NCI-H2107 (cell line): ENCODE results near the gene SAFB.
"Not testable (repeated sequence)": the region's sequence is repeated elsewhere in the genome, so short reads cannot be mapped to it uniquely, and the experiment has no call there.

Source experiments
- DNase-seq: peaks from one replicate; lab custom pipeline; 2025; lab: John Stamatoyannopoulos, UW

Gene SAFB

DNA sequence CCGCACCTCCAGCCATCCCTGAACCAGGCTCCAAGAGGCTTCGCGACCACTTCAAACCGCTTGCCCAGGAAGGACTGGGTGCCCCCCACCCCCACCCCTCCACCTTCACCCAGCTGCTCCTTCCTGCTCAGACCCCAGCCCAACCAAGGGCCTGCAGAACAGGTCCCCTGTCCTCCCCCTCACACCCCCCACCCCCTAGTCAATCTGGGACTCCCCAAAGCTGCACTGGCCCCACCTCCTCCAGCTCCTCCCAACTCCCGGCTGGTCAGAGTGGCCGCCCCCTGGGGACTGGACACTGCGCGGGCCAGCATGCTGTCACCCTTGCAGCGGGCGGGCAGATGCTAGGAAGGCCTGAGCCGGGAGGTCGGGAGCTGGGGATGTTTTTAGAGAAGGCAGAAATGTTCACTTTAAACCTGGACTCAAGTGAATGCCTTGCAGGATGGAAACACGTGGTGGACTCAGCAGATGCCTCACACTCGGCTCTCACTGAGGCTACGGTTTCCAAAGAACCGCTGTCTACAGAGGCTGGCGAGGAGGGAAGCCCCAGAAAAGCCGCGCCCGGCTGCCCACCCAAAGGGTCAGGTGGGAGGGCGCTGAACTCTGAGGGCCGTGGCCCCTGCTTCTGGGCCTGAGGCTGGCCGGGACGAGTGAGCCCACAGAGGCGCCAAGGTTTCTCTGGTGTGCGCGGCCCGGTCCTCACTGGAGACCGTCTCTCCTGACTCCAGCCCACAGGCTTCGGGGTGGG is 75.2 kb downstream of the SAFB start:
- no peak for DNase-seq

DNA sequence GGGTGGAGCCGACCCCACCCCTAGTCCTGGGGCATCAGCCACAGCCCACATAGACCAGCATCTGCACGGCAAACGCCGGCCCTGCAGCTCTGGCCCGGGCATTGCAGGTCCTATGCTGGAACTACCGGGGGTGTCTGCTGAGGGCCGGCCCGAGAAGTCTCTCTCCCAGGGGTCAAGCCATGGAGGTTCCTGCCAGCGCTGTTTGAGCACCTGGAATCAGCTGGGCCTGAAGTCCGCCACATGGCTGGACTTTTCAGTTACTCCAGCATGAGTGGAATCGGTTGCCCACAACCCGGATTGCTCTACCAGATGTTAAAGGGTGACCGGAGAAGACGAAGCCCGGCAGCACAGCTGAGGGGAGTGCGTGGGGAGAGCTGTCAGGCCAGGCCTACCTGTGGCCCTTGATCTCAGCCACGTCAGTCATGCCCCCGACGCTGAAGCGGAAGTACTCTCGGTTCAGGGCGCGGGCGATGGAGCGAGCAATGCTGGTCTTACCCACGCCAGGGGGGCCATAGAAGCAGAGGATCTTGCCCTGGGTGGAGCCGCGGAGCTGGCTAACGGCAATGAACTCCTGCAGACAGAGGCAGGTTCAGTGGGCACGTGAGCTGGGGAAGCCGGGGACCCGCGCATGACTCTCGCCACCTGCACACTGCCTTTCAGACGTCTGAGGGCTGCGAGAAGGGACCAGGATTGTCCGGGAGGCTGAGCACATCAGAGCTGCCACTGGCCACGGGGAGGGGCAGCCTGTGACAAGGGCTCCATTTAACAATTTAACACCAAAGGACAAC is 75.9 kb downstream of the SAFB start:
- DNase-seq, result no peak

DNA sequence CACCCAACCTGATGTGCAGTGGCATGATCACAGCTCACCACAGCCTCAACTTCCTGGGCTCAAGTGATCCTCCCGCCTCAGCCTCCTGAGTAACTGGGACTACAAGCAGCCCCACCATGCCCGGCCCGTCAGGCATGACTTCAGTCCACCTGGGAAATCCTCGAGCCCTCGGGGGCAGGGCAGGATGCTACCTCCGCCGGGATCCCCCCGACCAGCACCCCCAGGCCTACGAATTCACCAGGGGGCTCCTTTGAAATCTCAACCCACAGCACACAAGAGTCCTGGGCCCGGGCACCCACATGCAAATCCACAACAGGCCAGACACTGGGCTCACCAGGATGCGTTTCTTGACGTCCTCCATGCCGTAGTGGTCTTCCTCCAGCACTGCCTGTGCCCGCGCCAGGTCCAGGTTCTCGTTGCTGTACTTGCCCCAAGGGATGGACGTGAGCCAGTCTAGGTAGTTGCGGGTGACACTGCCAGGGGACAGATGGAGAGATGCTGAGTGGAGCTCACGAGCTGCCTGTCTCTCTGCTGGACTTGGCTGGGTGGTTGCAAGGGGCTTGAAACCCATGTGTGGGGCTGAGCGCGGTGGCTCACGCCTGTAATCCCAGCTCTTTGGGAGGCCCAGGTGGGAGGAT is 77.7 kb downstream of the SAFB start:
- DNase-seq, result no peak

DNA sequence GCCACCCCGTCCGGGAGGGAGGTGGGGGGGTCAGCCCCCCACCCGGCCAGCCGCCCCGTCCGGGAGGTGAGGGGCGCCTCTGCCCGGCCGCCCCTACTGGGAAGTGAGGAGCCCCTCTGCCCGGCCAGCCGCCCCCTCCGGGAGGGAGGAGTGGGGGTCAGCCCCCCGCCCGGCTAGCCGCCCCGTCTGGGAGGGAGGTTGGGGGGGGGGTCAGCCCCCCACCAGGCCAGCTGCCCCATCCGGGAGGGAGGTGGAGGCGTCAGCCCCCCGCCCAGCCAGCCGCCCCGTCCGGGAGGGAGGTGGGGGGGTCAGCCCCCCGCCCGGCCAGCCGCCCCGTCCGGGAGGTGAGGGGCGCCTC is 79.1 kb downstream of the SAFB start:
- DNase-seq, result not testable (repeated sequence)

DNA sequence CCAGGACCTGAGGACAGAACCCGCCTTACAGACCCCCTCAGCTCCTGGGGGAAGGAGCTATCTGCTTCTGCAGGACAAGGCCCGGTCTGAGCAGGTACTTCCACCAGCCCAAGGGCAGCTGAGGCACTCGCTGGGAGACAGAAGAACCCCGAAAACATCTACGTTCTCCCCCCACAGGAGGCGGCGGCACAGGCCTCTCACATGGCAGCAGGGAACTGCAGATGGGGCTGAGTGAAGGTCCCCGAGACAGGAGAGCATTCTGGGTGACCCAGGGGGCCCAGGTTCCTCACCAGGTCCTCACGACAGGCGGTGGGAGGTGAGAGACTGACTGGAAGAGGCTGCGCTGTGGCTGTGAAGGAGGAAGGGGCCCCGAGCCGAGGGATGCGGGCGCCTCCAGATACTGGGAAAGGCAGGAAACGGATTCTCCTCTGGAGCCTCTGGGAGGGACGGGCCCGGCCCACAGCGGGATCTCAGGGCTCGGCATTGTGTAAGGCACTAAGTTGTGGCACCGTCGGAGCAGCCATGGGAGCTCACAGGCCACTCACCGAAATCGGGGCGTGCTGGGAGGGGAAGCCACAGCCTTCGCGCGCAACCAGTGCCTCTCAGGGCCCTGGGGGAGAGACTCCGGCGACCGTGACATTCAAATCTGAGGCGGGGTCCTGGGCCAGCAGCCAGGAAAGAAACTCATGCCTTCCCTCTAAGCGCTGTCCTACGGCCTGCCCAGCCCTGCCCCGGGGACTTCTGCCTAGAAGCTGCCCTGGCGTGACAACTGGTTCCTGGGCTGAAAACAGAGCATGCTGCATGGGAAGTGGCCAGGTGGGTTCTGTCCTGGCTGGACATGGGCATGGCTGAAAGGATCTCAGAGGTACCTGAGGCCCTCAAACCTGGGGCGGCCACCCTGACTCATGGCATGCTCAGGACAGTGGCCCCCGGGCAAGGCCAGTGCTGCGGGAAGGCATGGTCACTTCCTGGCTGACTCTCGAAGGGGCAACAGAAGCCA is 81.2 kb downstream of the SAFB start:
- no peak for DNase-seq

DNA sequence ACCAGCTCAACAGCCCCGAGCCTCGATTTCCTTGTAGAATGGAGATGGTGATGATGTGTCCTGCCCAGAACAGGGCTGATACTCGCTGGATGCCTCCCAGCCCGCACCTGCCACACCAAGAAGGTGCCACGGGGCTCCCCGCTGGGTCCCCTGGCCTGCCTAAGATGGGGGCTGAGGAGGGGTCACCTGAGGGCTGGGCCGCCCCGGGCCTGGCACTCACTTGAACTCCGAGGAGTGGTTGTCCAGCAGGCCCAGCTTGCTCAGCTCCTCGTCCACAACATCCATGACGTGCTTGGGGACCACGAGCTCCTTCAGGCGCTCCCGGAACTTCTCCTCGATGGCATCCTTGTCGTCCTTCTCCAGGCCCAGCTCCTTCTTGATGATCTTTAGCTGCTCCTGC is 82.7 kb downstream of the SAFB start:
- DNase-seq, result no peak

DNA sequence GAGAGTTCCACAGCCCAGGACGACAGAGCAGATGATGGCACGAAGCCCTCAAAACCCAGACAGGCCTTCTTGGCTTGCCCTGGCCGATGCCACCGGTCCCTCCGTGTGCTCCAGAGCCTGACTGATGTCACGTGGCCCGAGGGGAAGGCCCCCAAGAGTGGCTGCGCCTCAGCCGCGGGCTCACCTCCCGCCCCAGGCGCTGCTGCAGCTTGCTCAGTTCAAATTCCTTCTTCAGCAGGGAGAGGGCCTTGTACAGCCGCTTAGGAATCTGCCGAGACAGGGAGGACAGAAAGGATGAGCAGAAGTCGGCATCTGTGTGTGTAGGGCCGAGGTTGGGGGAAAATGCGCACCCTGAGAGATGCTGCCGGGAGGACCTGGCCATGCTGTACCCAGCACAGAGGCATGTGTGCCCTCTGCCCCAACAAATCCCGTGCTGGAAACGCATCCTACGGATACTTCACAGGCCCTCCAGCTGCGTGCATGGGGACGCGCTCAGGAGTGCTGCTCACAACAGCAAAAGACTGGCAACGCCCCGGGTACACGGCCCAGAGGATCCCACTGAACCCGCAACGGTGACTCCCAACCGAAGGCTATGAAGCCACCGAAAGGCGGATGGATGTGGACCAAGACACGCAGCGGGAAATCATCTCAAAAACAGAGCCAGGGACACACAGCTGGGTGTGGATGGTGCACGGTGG is 84.1 kb downstream of the SAFB start:
- no peak for DNase-seq

DNA sequence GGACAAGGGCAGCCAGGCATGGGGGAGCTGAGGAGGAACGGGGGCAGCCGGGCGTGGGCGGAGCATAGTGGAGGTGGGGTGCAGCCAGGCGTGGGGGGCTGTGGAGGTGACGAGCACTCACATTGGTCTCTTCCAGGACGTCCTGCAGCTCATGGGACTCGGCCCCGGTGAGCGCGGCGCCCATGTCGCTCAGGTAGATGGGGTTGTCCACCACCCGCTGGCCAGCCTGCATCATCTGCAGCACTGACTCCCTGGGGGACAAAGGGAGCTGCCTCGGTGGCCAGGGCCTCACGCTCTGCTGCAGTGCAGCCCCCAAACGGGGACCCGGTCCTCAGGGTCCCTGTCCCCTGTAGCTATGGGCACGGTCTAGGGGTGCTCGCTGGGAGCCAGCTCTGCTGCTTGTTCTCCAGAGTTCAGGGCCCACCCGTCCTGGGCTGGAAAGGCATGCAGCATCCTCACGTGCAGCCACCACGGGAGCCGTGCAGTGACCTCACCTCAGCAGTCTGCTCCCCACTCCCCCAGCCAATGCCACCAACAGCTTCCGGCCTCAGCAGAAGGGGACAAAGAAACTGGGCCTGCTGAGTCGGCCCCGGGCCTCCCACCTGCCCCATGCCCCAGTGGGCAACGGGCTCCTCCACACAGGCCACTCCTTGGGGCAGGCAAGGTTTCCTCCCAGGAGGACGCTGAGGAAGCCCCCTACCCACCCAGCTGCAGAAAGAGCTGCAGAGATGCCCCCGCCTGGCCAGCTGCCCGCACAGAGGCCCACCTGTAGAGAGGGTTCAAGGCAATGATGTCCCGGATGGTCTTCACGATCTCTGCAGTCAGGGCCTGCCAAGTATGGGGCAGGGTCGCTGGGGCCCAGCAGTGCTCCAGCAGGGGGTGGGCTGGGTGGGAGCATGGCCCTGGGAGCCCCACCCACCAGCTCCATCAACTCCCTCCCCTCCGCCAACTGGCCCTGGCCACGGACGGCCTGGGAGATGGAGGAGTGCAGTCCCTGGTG is 85.0 kb downstream of the SAFB start:
- no peak for DNase-seq

GRCh38 chr19:5711025-5711424 is 88.1 kb downstream of the SAFB start:
- DNase-seq, result no peak

- DNase-seq, result no peak
These were observed 88.9 kb downstream of the SAFB start for GRCh38 chr19:5711713-5712161.

GRCh38 chr19:5713228-5713627 is 90.3 kb downstream of the SAFB start:
- no peak for DNase-seq

DNA sequence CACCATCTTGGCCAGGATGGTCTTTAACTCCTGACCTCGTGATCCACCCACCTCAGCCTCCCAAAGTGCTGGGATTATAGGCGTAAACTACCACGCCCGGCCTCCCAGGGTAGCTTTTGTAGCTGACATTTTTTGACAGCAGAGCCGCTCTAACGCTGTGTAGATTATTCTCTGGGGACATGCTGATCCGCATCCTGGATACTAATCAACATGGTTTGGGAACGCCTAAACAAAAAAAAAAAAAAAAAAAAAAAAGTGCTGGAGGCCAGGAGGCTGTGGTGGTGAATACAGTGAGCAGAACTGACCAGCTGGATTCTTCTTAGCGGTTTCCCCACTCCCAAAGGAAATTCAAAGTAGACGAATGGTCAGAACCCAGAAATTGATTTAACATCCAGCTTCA is 91.9 kb downstream of the SAFB start:
- DNase-seq, result no peak

- no peak for DNase-seq
These were observed 94.5 kb downstream of the SAFB start for GRCh38 chr19:5717215-5717935.
